ENCODE results near the gene TRIML2. TPM values are rescaled to one million over a fixed set of nuclear protein-coding genes. Genes with fewer than 3 reads are reported as not detected.

Gene TRIML2, protein sequence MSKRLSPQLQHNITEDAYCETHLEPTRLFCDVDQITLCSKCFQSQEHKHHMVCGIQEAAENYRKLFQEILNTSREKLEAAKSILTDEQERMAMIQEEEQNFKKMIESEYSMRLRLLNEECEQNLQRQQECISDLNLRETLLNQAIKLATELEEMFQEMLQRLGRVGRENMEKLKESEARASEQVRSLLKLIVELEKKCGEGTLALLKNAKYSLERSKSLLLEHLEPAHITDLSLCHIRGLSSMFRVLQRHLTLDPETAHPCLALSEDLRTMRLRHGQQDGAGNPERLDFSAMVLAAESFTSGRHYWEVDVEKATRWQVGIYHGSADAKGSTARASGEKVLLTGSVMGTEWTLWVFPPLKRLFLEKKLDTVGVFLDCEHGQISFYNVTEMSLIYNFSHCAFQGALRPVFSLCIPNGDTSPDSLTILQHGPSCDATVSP
- polyA plus RNA-seq = not detected in 2 replicates

DNA sequence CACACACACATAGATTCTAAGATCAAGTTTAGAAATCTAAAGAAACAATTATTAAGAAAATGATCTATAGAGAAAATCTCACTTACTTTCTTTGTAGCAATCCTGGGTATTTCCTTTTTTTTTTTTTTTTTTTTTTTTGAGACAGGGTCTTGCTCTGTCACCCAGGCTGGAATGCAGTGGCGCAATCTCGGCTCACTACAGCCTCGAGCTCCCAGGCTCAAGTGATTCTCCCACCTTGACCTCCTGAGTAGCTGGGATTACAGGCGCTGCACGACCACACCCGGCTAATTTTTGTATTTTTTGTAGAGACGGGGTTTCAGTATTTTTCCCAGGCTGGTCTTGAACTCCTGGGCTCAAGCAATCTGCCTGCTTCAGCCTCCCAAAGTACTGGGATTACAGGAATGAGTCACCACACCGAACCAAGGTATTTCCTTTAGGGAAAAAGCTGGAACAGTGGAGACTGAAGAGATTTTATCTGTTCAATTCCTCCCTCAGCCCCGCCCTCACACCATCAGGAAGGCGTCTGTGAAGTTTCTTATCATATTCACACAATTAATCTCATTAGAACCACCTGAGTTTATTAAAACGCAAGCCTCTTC lies at the start of gene TRIML2:
TSS of gene TRIML2 (minus strand) at position 447 of the 599 bp plus-strand sequence. CDS start 4,235 bp downstream, outside the sequence.

GRCh38 chr4:188139141-188139540 lies 29.7 kb upstream of the TRIML2 start, which contains the start of gene TRIML1:
TRIML1 (plus strand) TSS chr4:188139441; CDS start chr4:188139559, 118 bp downstream.

Other genes starting within 250 kb of the TRIML2 start
- not detected in 2 replicates for gene ZFP42, start 113.8 kb downstream of the TRIML2 start, polyA plus RNA-seq
- gene TRIML1, start 29.8 kb upstream of the TRIML2 start, polyA plus RNA-seq = not detected in 2 replicates